Fibroblast of lung (primary cell): ENCODE data around the gene ABAT.

Experiments
- CTCF ChIP-seq, 2 donors: IDR thresholded peaks in 1 of 2; conservative IDR thresholded peaks in 1 of 2; 1 replicate in 1 of 2; 2 replicates in 1 of 2; pipeline ENCODE4 v1.5.1; 2011 to 2012; ENCODE audit warnings: low read length in 2 of 2, control low read depth in 1 of 2, inconsistent platforms in 1 of 2, low read depth in 1 of 2, mild to moderate bottlenecking in 1 of 2
- EZH2 ChIP-seq: IDR thresholded peaks from 2 replicates; pipeline ENCODE4 v1.5.1; 2012; ENCODE audit warnings: low read length, control low read depth, mild to moderate bottlenecking; ENCODE audit errors: missing control alignments

- TF ChIP-seq CTCF (conservative IDR thresholded peaks at IDR 0.05 in 1 of 2, IDR thresholded peaks at IDR 0.05 in 1 of 2; ENCODE audit: low read depth in 1 of 2, low read length in 2 of 2) (no peak), EZH2 (no peak)
Observed at GRCh38 chr16:8696880-8697279, 22.5 kb downstream of the ABAT start.
